ENCODE results near the gene CYB561D2. TPM values are rescaled to one million over a fixed set of nuclear protein-coding genes. Genes with fewer than 3 reads are reported as not detected.

Gene CYB561D2
- total RNA-seq, 1 experiment from 2014 or later, result 8.3 TPM

GRCh38 chr3:50340448-50341329 lies 10.0 kb upstream of the CYB561D2 start, which contains the start of gene RASSF1:
TSS of gene RASSF1 (minus strand) at chr3:50340836. CDS start at chr3:50340805, 31 bp downstream.
- DNase-seq (ENCODE audit: extremely low read depth, low read depth), result no peak

GRCh38 chr3:50341537-50341936 lies 9.1 kb upstream of the CYB561D2 start:
- DNase-seq (ENCODE audit: extremely low read depth, low read depth), result no peak

GRCh38 chr3:50341996-50342650 lies 8.5 kb upstream of the CYB561D2 start:
- no peak for DNase-seq (ENCODE audit: extremely low read depth, low read depth)

- DNase-seq (ENCODE audit: extremely low read depth, low read depth), result no peak
Observed at GRCh38 chr3:50342813-50343633, 7.6 kb upstream of the CYB561D2 start.

GRCh38 chr3:50345008-50345407 lies 5.7 kb upstream of the CYB561D2 start:
- DNase-seq (ENCODE audit: extremely low read depth, low read depth), result no peak

DNA sequence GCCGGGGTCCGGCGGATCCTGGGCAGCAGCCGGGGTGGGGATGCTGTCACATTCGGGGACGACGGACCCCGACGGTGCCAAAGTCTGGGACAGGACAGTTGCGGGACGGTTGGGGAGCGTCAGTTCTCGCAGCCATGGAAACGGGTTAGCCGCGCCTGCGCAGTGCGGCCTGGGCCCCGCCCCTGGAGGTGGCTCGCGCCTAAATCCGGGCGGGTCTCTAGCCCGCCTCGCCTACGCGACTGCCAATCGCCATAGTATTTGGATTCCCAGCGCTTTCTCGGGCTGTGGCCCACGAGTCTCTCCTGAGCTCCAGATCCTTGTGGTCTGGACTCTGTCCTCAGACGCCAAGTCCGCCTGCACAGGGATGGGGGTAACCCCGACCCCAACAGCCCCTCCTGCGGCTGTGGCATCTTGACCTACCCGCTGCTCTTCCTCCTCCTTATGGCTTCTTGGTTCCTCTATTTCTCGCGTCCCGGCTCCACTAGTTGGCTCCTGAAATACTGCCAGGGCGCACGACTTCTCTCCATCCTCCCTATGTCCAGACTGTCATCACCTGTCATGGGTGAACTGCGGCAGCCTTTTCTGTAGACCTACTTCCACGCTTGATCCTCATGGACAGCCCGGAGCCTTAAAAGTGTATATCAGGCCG lies 5.0 kb upstream of the CYB561D2 start, which contains the start of gene ZMYND10:
Gene ZMYND10, minus strand, starts transcription at position 147 of the 649 bp plus-strand sequence. CDS start 153 bp downstream, outside the sequence.
- no peak for DNase-seq (ENCODE audit: extremely low read depth, low read depth)

DNA sequence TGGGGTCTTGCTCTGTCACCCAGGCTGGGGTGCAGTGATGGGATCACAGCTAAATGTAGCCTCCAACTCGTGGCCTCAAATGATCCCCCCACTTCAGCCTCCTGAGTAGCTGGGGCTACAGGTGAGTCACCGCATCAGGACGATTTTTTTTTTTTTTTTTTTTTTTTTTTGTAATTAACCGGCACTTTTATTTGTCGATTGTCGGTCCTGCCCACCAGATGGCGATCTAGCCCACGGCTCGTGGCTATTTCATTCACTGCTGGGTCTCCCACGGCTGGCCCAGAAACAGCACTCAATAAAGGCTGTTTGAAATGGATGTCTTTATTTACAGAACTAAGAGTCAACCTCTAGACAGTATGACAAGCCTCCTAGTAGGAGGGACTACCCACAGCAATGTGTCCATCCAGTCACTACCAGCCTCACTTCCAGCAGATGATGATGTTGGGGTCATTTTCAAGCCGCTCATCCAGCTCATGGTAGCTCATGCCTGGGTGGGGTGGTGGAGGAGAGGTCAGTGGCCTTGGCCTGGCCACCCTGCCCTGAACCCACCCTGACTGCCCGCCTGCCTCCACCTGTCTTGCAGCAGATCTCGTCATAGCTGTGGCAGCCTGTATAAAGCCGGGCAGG lies 3.4 kb upstream of the CYB561D2 start:
- peak; percentile 56 for DNase-seq (ENCODE audit: extremely low read depth, low read depth)

- DNase-seq (ENCODE audit: extremely low read depth, low read depth), result no peak
Observed at GRCh38 chr3:50350213-50350526, 492 bp upstream of the CYB561D2 start.

DNA sequence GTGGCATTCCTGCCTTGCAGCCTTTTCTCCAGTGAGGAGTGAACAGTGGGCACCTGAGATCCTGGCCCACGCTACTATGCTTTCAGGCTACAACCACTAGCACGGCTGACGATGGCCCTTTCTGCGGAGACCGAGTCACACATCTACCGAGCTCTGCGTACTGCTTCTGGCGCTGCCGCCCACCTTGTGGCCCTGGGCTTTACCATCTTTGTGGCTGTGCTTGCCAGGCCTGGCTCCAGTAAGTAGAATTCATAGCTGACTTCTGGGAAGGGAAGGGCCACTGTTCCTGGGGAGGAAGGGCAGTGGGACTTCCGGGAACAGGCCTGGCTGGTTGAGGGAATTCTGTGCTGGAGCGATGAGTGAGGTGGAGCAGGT lies 648 bp downstream of the CYB561D2 start:
- no peak for DNase-seq (ENCODE audit: extremely low read depth, low read depth)

GRCh38 chr3:50352781-50353180 lies 2.1 kb downstream of the CYB561D2 start:
- DNase-seq (ENCODE audit: extremely low read depth, low read depth), result no peak

DNA sequence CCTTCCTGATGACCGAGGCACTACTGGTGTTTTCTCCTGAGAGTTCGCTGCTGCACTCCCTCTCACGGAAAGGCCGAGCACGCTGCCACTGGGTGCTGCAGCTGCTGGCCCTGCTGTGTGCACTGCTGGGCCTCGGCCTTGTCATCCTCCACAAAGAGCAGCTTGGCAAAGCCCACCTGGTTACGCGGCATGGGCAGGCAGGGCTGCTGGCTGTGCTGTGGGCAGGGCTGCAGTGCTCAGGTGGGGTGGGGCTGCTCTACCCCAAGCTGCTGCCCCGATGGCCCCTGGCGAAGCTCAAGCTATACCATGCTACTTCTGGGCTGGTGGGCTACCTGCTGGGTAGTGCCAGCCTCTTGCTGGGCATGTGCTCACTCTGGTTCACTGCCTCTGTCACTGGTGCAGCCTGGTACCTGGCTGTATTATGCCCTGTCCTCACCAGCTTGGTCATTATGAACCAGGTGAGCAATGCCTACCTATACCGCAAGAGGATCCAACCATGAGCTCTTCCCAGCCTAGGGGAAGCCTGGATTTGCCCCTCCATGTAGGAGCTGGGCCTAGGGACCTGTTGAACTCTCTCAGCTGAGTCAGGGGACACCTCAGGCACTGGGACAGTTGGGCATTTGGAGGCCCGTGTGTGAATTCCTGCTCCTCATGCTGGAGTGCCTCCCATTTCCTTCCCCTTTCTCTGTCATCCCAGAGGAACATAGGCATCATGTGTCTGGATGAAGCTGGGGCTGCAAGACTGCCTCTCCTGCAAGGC lies 2.8 kb downstream of the CYB561D2 start:
- no peak for DNase-seq (ENCODE audit: extremely low read depth, low read depth)

- no peak for DNase-seq (ENCODE audit: extremely low read depth, low read depth)
Observed at GRCh38 chr3:50354186-50354764, 3.6 kb downstream of the CYB561D2 start.

GRCh38 chr3:50354850-50355249 lies 4.2 kb downstream of the CYB561D2 start:
- no peak for DNase-seq (ENCODE audit: extremely low read depth, low read depth)

GRCh38 chr3:50355829-50356552 lies 5.3 kb downstream of the CYB561D2 start:
- no peak for DNase-seq (ENCODE audit: extremely low read depth, low read depth)

DNA sequence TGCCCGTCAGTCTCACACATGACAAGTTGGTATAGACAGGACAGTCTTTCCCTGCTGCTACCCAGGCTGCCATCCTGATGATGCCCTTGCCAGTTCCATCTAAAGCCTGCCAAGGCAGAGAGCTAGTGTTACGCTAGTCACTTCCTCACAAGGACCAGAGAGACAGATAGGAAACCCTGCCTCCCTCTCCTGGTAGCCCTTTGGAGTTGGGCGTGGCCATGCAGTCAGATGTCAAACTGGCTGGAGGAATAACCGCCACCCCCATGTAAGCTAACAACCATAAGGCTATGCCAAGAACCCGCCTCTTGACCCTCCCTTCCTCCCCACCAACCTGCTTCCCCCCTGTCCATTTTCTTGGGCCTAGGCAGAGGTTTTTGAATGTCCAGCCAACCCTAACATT lies 5.9 kb downstream of the CYB561D2 start:
- no peak for DNase-seq (ENCODE audit: extremely low read depth, low read depth)

- DNase-seq (ENCODE audit: extremely low read depth, low read depth), result no peak
Observed at GRCh38 chr3:50357481-50357880, 6.8 kb downstream of the CYB561D2 start.

DNA sequence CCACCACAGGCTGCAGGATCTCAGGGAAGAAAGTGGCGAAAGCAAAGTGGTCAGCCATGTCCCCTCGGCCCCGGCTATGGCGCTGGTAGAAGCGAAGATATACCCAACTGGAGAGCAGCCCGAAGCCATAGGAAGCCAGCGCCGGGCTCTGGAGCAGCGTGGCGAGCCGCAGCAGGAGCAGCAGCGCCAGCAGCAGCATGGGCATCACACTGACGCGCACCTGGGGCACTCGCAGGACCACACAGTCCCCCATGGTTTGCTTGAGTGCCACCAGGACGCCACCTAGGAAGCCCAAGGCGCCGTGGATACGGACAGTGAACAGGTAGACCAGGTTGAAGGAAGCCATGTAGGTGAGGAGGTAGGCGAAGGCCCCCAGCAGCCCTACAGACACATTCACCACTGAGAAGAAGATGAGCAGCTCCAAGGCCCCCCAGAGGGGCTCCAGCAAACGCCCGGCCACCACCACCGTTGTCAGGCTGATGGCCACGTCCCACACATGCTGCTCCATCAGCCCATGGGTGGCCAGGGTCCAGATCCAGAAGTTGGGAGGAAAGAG lies 7.8 kb downstream of the CYB561D2 start:
- DNase-seq (ENCODE audit: extremely low read depth, low read depth), result no peak

Data from NCI-H460 (cell line).